K562 (cell line): ENCODE measurements around the gene MAP3K19. TPM values are rescaled to one million over a fixed set of nuclear protein-coding genes. Genes with fewer than 3 reads are reported as not detected.

ENCODE experiments used
- CHAMP1 ChIP-seq: fragments of 450-650 bp; IDR thresholded peaks from 2 replicates; pipeline ENCODE4 v1.6.1; 2016; ENCODE audit warnings: mild to moderate bottlenecking
- CTCFL ChIP-seq: IDR thresholded peaks from 2 replicates; pipeline ENCODE4 v1.6.1; 2011; ENCODE audit warnings: borderline replicate concordance, low read depth, mild to moderate bottlenecking, moderate library complexity, low read length; ENCODE audit not compliant: insufficient read depth, poor library complexity, severe bottlenecking
- E2F1 ChIP-seq: sonication (generic); formaldehyde crosslinking; IDR thresholded peaks from 2 replicates; pipeline ENCODE4 v1.8.1; 2023; ENCODE audit warnings: mild to moderate bottlenecking, missing genetic modification reagents, moderate library complexity
- HMBOX1 ChIP-seq: sonication (generic); IDR thresholded peaks from 2 replicates; pipeline ENCODE4 v1.6.1; 2016
- HNRNPL ChIP-seq: fragments of 200-400 bp; formaldehyde crosslinking; IDR thresholded peaks from 2 replicates; pipeline ENCODE4 v1.6.1; 2017; ENCODE audit warnings: low read depth, mild to moderate bottlenecking, low read length
- IRF2 ChIP-seq: sonication (generic); formaldehyde crosslinking; IDR thresholded peaks from 2 replicates; pipeline ENCODE4 v1.8.1; 2022; ENCODE audit warnings: mild to moderate bottlenecking, missing genetic modification reagents
- LCOR ChIP-seq: sonication (generic); formaldehyde crosslinking; IDR thresholded peaks from 2 replicates; pipeline ENCODE4 v1.8.0; 2022; ENCODE audit warnings: mild to moderate bottlenecking, missing genetic modification reagents
- MBD2 ChIP-seq: sonication (generic); IDR thresholded peaks from 2 replicates; pipeline ENCODE4 v1.6.1; 2016; ENCODE audit warnings: low read depth, borderline replicate concordance
- MLLT1 ChIP-seq, 2 experiments: fragments of 450-650 bp; IDR thresholded peaks; 2 replicates each; pipeline ENCODE4 v1.6.1; 2016
- NKRF ChIP-seq: fragments of 450-650 bp; IDR thresholded peaks from 2 replicates; pipeline ENCODE4 v1.6.1; 2016; ENCODE audit warnings: borderline replicate concordance
- OTX1 ChIP-seq: fragments of 450-650 bp; formaldehyde crosslinking; IDR thresholded peaks from 2 replicates; pipeline ENCODE4 v1.4.0; 2022; ENCODE audit warnings: mild to moderate bottlenecking
- SMC3 ChIP-seq: conservative IDR thresholded peaks from 2 replicates; pipeline ENCODE4 v1.6.1; 2011; ENCODE audit warnings: low read depth, low read length, improper control_type of control experiment; ENCODE audit not compliant: insufficient read depth
- ZNF280B ChIP-seq: fragments of 250-450 bp; sonication (Bioruptor Pico); IDR thresholded peaks from 2 replicates; pipeline ENCODE4 v1.5.1; 2021; ENCODE audit warnings: mild to moderate bottlenecking
- ZSCAN29 ChIP-seq: fragments of 450-650 bp; IDR thresholded peaks from 2 replicates; pipeline ENCODE4 v1.6.1; 2017
- polyA plus RNA-seq, 8 experiments: library from polyadenylated mRNA; depleted of rRNA in 4 of 8; stranded (reverse) in 5 of 8; unstranded in 3 of 8; fragments of >200 nt; fragmentation: Nextera tagmentation in 2 of 8; fragmentation: Illumina TruSeq in 1 of 8; extraction: Ambion mirVana in 2 of 8; extraction: Trizol in 1 of 8; gene quantifications; 2 replicates each; pipeline versions ENCODE4 v1.2.1 to v1.2.3, GENCODE V29; 2011 to 2014; ENCODE audit warnings: inconsistent platforms in 1 of 8, missing spikeins in 1 of 8
- total RNA-seq, 7 experiments: library from RNA; depleted of rRNA in 6 of 7; stranded (reverse); fragments of >200 nt in 6 of 7; fragmentation: Illumina TruSeq in 2 of 7; extraction: Trizol in 2 of 7; gene quantifications; 2 replicates each; pipeline versions ENCODE4 v1.2.1 to v1.2.3, GENCODE V29; 2011 to 2021; ENCODE audit warnings: low replicate concordance in 1 of 7

Gene MAP3K19
- total and polyA plus RNA-seq, 9 of the 15 experiments (the other 6 are each of a cell fraction or from before 2014, with no cell fraction given) = 0.29 TPM; not detected in 8

GRCh38 chr2:134918526-134919340 lies 128.5 kb downstream of the MAP3K19 start, which contains the start of gene CCNT2 (continued):
- peak in 1 of 2 experiments; percentile 21; a peak in 2 of 4 replicates for TF ChIP-seq MLLT1 (IDR thresholded peaks at IDR 0.05)
- no peak; the same call in 1 of the 2 replicates for TF ChIP-seq MBD2
- no peak for TF ChIP-seq LCOR (CRISPR knock-in tag)
- no peak for TF ChIP-seq HNRNPL
- TF ChIP-seq ZSCAN29 = no peak; the same call in 1 of the 2 replicates
- no peak for TF ChIP-seq CTCFL
- TF ChIP-seq OTX1 = no peak
- TF ChIP-seq CHAMP1 = no peak
- no peak; the same call in 1 of the 2 replicates for TF ChIP-seq NKRF
- TF ChIP-seq E2F1 (CRISPR knock-in tag) = no peak; the same call in 1 of the 2 replicates
- no peak for TF ChIP-seq ZNF280B
- TF ChIP-seq IRF2 (CRISPR knock-in tag) = no peak
- no peak for TF ChIP-seq HMBOX1
- no peak for TF ChIP-seq SMC3
